ENCODE results near the gene CDK9.

CDK9 gene

GRCh38 chr9:127785933-127786772, at the start of gene CDK9:
TSS of gene CDK9 (plus strand) at chr9:127786034. CDS start at chr9:127786149, 115 bp downstream.
- peak within 1 kb of the TSS; percentile 89 for H3K4me3 ChIP-seq (ENCODE audit: low read length)
- no peak for DNase-seq (ENCODE audit: low read depth)
- TF ChIP-seq CTCF (conservative IDR thresholded peaks at IDR 0.05; ENCODE audit: low read depth, low read length), result no peak

- H3K4me3 ChIP-seq (ENCODE audit: low read length), result no peak overlapping the region
- no peak for DNase-seq (ENCODE audit: low read depth)
- TF ChIP-seq CTCF (conservative IDR thresholded peaks at IDR 0.05; ENCODE audit: low read depth, low read length), result no peak
Observed at GRCh38 chr9:127738666-127739065, 47.2 kb upstream of the CDK9 start.

GRCh38 chr9:127739614-127740330, 46.1 kb upstream of the CDK9 start:
- DNase-seq (ENCODE audit: low read depth), result no peak
- no peak overlapping the region for H3K4me3 ChIP-seq (ENCODE audit: low read length)
- no peak for TF ChIP-seq CTCF (conservative IDR thresholded peaks at IDR 0.05; ENCODE audit: low read depth, low read length)

- DNase-seq (ENCODE audit: low read depth), result peak; percentile 19
- peak overlapping the region; percentile 54 for H3K4me3 ChIP-seq (ENCODE audit: low read length)
- TF ChIP-seq CTCF (conservative IDR thresholded peaks at IDR 0.05; ENCODE audit: low read depth, low read length), result no peak
Observed at GRCh38 chr9:127741831-127742434, 43.9 kb upstream of the CDK9 start.

- DNase-seq (ENCODE audit: low read depth), result peak; percentile 20
- TF ChIP-seq CTCF (conservative IDR thresholded peaks at IDR 0.05; ENCODE audit: low read depth, low read length), result no peak
- H3K4me3 ChIP-seq (ENCODE audit: low read length), result peak overlapping the region; percentile 54
Observed at GRCh38 chr9:127742435-127743088, 43.3 kb upstream of the CDK9 start.

GRCh38 chr9:127744398-127745110, 41.3 kb upstream of the CDK9 start:
- no peak overlapping the region for H3K4me3 ChIP-seq (ENCODE audit: low read length)
- DNase-seq (ENCODE audit: low read depth), result no peak
- TF ChIP-seq CTCF (conservative IDR thresholded peaks at IDR 0.05; ENCODE audit: low read depth, low read length), result no peak
